GM12873 (cell line): ENCODE results near the gene PRKAR1B.

Experiments
- TF ChIP-seq, protein P1 (sequence below): IDR thresholded peaks from 2 replicates; pipeline ENCODE4 v1.5.1; 2012; ENCODE audit warnings: low read depth, mild to moderate bottlenecking, moderate library complexity, low read length, control low read depth; ENCODE audit not compliant: insufficient read depth; ENCODE audit errors: missing control alignments

PRKAR1B gene

DNA sequence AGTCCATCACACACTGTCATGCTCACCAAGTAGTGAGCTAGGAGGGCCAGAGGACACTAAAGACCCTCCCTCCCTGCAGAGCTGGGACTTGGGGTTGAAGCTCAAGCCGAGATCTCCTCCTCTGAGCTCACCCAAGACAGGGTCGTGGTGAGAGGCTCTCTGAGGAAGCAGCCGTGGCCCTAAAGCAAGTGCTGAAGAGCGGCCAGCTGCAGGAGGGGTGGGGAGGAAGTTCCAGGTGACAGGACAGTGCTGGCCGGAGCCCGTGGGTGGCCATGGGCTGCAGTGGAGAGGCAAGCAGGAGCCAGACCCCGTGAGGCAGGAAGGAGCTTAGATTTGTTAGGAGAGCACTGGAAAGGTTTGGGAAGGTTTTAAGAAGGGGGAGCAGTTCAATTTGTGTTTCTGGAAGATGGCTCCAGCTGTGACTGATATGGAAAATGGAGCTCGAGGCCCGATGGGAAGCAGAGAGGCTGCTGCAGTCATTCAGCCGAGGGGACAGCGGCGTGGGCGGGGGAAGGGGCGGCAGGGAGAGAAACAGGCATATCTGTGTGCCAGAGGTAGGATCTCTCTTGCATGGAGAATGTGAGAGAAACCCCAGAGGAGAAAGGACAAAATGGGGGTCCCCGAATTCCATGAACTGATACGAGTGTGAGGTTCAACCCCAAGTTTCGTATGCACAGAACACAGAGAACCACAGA is 27.5 kb downstream of the PRKAR1B start:
- TF ChIP-seq, protein P1, sequence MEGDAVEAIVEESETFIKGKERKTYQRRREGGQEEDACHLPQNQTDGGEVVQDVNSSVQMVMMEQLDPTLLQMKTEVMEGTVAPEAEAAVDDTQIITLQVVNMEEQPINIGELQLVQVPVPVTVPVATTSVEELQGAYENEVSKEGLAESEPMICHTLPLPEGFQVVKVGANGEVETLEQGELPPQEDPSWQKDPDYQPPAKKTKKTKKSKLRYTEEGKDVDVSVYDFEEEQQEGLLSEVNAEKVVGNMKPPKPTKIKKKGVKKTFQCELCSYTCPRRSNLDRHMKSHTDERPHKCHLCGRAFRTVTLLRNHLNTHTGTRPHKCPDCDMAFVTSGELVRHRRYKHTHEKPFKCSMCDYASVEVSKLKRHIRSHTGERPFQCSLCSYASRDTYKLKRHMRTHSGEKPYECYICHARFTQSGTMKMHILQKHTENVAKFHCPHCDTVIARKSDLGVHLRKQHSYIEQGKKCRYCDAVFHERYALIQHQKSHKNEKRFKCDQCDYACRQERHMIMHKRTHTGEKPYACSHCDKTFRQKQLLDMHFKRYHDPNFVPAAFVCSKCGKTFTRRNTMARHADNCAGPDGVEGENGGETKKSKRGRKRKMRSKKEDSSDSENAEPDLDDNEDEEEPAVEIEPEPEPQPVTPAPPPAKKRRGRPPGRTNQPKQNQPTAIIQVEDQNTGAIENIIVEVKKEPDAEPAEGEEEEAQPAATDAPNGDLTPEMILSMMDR, result no peak

DNA sequence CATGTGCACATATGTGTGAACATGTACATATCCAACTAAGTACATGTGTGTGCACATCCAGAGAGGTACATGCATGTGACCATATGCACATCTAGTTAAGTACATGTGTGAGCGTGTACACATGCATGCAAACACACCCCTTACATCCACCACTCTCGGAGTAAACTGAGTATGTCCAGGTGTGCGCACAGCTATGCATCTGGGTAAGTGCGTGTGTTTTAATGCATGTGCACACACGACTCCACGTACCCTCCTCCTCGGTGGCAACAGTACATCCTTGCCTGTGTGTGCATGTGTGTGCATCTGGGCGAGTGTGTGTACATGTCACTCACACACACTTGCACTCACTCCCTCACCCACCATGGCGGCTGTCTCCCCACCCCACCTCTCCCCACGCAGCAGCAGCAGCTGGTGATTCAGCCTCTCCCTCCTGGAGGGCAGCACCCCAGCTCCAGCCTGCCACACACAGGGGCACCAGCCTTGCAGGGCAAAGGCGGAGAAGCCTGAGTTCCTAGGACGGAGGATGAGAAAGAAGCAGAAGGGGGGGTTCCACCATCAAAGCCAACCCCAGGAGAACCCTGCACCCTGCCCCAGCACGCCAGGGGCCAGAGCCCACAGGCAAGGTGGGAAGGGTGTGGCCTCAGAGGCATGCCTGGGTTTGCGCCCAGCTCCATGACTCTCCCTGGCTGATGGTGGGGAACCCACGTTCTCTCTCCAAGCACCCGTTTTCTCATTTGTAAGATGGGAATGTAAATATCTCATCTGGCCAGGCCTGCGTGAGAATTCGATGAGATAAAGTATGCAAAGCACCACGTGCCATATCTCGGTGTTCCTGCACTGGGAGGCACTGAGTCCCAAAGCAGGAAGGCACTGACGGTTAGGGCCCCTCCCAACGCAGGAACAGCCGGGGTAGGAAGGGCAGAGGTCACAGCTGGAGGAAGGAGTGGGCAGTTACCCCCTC is 28.3 kb downstream of the PRKAR1B start:
- TF ChIP-seq, protein P1, result no peak

DNA sequence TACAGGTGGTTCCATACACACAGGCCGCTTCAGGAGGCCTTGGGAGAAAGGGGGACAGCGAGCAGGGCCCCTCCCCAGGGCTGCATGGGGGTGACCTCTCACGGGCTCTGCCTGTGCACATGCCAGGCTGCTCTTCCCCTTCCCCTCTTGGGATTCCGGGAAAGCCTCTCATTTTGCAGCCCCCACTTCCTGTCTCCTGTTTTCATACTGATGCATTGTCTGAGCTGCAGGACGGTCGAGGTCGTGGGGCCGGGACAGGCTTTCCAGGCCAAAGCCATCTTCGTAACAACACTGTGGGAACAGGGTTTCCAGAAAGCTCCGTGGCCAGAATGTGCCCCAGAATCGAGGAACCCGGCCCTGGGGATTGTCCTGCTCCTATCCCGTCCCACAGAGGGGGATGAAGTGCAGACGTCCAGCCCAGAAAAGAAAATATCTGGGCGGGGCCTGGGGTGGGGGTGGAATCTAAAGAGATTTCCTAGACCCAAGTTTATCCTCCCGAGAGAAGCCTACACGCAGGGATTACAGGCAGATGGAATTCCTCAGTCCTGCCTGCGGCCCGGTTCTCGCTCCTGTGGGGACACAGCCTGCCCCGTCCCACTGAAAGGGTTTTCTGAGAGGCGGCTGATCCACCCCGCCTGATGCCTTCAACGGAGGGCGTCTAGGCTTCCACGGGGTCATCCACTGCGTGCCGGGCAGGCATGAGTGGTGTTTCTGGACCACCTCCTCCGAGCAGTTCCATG is 30.1 kb downstream of the PRKAR1B start:
- TF ChIP-seq, protein P1, result no peak

DNA sequence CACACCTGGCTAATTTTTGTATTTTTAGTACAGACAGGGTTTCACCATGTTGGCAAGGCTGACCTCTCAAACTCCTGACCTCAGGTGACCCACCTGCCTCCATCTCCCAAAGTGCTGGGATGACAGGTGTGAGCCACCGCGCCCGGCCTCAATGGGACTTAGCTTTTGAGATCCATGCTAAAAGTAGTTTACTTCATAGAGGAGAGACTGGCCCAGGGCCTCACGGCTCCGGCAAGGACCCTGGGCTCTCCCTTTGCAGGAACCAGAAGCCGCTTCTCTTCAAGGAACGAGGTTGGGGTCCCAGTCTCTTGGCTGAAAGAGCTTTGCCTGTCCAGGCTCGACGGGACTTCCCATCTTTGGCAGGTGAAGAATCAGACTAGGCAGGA is 30.7 kb downstream of the PRKAR1B start:
- TF ChIP-seq, protein P1, result no peak

DNA sequence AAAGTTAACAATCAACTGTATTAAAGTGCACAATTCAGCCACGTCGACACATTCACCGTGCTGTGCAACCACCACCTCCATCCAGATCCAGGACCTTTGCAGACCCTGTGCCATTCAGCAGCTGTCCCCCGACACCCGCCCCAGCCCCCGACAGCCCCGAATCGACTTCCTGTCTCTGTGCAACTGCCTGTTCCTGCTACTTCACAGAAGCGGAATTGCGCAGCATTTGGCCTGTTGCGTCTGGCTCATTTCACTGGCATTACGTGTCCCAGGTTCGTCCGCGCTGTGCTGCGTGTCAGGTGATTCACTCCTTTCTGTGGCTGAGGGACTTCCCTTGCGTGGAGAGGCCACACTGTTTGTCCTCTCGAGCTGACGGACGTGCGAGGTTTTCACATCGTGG is 33.8 kb downstream of the PRKAR1B start:
- TF ChIP-seq, protein P1, result no peak

DNA sequence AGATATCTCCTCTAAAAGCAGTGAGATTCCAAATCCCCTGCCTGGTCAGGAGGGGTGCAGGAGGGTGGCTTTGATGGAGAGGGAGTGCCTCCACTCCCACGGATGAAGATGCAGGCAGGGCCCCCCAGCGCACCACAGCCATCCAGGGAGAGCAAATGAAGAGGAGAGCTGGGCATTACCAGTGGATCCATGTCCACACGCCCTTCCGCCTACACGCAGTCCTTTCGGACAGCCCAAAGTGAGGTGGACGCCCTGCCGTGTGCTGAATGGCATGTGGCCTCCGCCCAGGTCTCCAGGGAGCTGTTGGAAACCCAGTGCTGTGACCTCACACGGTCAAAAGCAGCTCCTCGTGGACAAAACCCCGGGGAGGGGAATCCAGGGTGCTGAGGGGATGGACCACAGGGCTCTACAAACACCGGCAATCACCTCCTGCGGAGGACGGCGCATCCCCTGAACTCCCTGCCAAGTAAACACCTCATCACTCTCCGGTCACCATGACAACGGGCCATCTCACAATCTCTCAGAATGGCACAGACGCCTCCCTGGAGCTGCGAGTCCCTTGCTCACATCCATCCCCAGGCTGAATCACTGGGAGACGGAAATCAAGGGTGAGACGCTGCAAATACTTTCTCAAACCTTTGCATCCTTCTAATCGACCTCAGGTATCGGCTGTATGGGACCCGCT is 35.6 kb downstream of the PRKAR1B start:
- TF ChIP-seq, protein P1, result no peak
